HepG2 (cell line): ENCODE data around the gene MSMP. TPM values are rescaled to one million over a fixed set of nuclear protein-coding genes. Genes with fewer than 3 reads are reported as not detected.
A peak's percentile ranks its signal among the peaks of the same experiment; 100 is the strongest.

Source experiments
- ATF4 ChIP-seq, 2 experiments: fragments of 450-650 bp in 1 of 2; sonication (generic) in 1 of 2; formaldehyde crosslinking; IDR thresholded peaks; 2 replicates each; pipeline versions ENCODE4 v1.5.0 to v1.8.0; 2020 to 2022; ENCODE audit warnings: mild to moderate bottlenecking in 1 of 2, missing genetic modification reagents in 1 of 2
- CREM ChIP-seq, 2 experiments: sonication (generic) in 1 of 2; formaldehyde crosslinking in 1 of 2; IDR thresholded peaks; 2 replicates each; pipeline versions ENCODE4 v1.4.0 to v1.6.1; 2016 to 2020; ENCODE audit warnings: antibody characterized with exemption in 1 of 2, mild to moderate bottlenecking in 1 of 2, missing genetic modification reagents in 1 of 2
- GLI4 ChIP-seq: sonication (generic); formaldehyde crosslinking; IDR thresholded peaks from 2 replicates; pipeline ENCODE4 v1.5.1; 2020; ENCODE audit warnings: missing genetic modification reagents, mild to moderate bottlenecking, moderate library complexity, borderline replicate concordance
- HNRNPH1 ChIP-seq: fragments of 200-400 bp; formaldehyde crosslinking; optimal IDR thresholded peaks from 2 replicates; pipeline ENCODE3; 2017; ENCODE audit warnings: mild to moderate bottlenecking, low read depth, low read length
- KMT2A ChIP-seq: sonication (generic); formaldehyde crosslinking; IDR thresholded peaks from 2 replicates; pipeline ENCODE4 v1.4.0; 2020; ENCODE audit warnings: missing genetic modification reagents
- NFE2 ChIP-seq: sonication (generic); formaldehyde crosslinking; IDR thresholded peaks from 2 replicates; pipeline ENCODE4 v1.4.0; 2020; ENCODE audit warnings: missing genetic modification reagents
- NFE2L2 ChIP-seq: fragments of 150-350 bp; IDR thresholded peaks from 2 replicates; pipeline ENCODE4 v1.6.1; 2014; ENCODE audit warnings: low read length
- RAD51 ChIP-seq: fragments of 450-650 bp; IDR thresholded peaks from 2 replicates; pipeline ENCODE4 v1.6.1; 2016; ENCODE audit warnings: borderline replicate concordance
- RARA ChIP-seq: IDR thresholded peaks from 2 replicates; pipeline ENCODE4 v1.6.1; 2016; ENCODE audit warnings: missing genetic modification reagents, missing compliant biosample characterization
- SMYD3 ChIP-seq: sonication (generic); formaldehyde crosslinking; IDR thresholded peaks from 2 replicates; pipeline ENCODE4 v1.8.1; 2023; ENCODE audit warnings: mild to moderate bottlenecking, missing genetic modification reagents
- SRSF9 ChIP-seq: fragments of 200-400 bp; formaldehyde crosslinking; IDR thresholded peaks from 2 replicates; pipeline ENCODE4 v1.6.1; 2018; ENCODE audit warnings: borderline replicate concordance, mild to moderate bottlenecking, low read depth, low read length; ENCODE audit not compliant: insufficient read depth, poor library complexity, severe bottlenecking
- TERF1 ChIP-seq: sonication (generic); formaldehyde crosslinking; IDR thresholded peaks from 2 replicates; pipeline ENCODE4 v1.8.0; 2022; ENCODE audit warnings: mild to moderate bottlenecking, missing genetic modification reagents, moderate library complexity
- TGIF2 ChIP-seq: IDR thresholded peaks from 2 replicates; pipeline ENCODE4 v1.6.1; 2016; ENCODE audit warnings: control low read depth, missing compliant biosample characterization
- THRA ChIP-seq: sonication (generic); formaldehyde crosslinking; IDR thresholded peaks from 2 replicates; pipeline ENCODE4 v1.4.0; 2020; ENCODE audit warnings: missing genetic modification reagents, borderline replicate concordance
- ZBTB34 ChIP-seq: sonication (generic); formaldehyde crosslinking; IDR thresholded peaks from 2 replicates; pipeline ENCODE4 v1.8.0; 2022; ENCODE audit warnings: mild to moderate bottlenecking, missing genetic modification reagents
- ZNF224 ChIP-seq: sonication (generic); formaldehyde crosslinking; IDR thresholded peaks from 2 replicates; pipeline ENCODE4 v1.5.0; 2020; ENCODE audit warnings: mild to moderate bottlenecking, missing genetic modification reagents
- ZNF235 ChIP-seq: sonication (generic); formaldehyde crosslinking; IDR thresholded peaks from 2 replicates; pipeline ENCODE4 v1.8.1; 2023; ENCODE audit warnings: mild to moderate bottlenecking, missing genetic modification reagents, borderline replicate concordance
- ZNF253 ChIP-seq: sonication (generic); formaldehyde crosslinking; IDR thresholded peaks from 2 replicates; pipeline ENCODE4 v1.8.0; 2022; ENCODE audit warnings: mild to moderate bottlenecking, missing genetic modification reagents, borderline replicate concordance
- ZNF484 ChIP-seq: sonication (generic); formaldehyde crosslinking; IDR thresholded peaks from 2 replicates; pipeline ENCODE4 v1.5.1; 2020; ENCODE audit warnings: mild to moderate bottlenecking, low read depth, missing genetic modification reagents, borderline replicate concordance
- ZNF557 ChIP-seq: sonication (generic); formaldehyde crosslinking; IDR thresholded peaks from 2 replicates; pipeline ENCODE4 v1.4.0; 2020; ENCODE audit warnings: missing genetic modification reagents
- ZNF678 ChIP-seq: sonication (generic); formaldehyde crosslinking; IDR thresholded peaks from 2 replicates; pipeline ENCODE4 v1.4.0; 2020; ENCODE audit warnings: mild to moderate bottlenecking, missing genetic modification reagents
- ZNF749 ChIP-seq: sonication (generic); formaldehyde crosslinking; IDR thresholded peaks from 2 replicates; pipeline ENCODE4 v1.8.0; 2022; ENCODE audit warnings: mild to moderate bottlenecking, missing genetic modification reagents, moderate library complexity, borderline replicate concordance
- ZNF777 ChIP-seq: sonication (generic); formaldehyde crosslinking; IDR thresholded peaks from 2 replicates; pipeline ENCODE4 v1.4.0; 2020; ENCODE audit warnings: missing genetic modification reagents
- ZSCAN20 ChIP-seq: sonication (generic); formaldehyde crosslinking; IDR thresholded peaks from 2 replicates; pipeline ENCODE4 v1.4.0; 2020; ENCODE audit warnings: missing genetic modification reagents, mild to moderate bottlenecking, borderline replicate concordance
- ZSCAN22 ChIP-seq: sonication (generic); formaldehyde crosslinking; IDR thresholded peaks from 2 replicates; pipeline ENCODE4 v1.4.0; 2020; ENCODE audit warnings: mild to moderate bottlenecking, missing genetic modification reagents
- ZZZ3 ChIP-seq: sonication (generic); formaldehyde crosslinking; IDR thresholded peaks from 2 replicates; pipeline ENCODE4 v1.4.0; 2020; ENCODE audit warnings: missing genetic modification reagents, mild to moderate bottlenecking, borderline replicate concordance
- polyA plus RNA-seq, 8 experiments: library from polyadenylated mRNA; depleted of rRNA in 3 of 8; stranded (reverse) in 7 of 8; unstranded in 1 of 8; fragments of >200 nt; fragmentation: Illumina TruSeq in 4 of 8; extraction: Trizol in 4 of 8; gene quantifications; 2 replicates each; pipeline versions ENCODE4 v1.2.1 to v1.2.3, GENCODE V29; 2011 to 2016; ENCODE audit warnings: low read depth in 4 of 8, missing spikeins in 1 of 8, mixed read lengths in 1 of 8; ENCODE audit not compliant: insufficient read depth in 1 of 8
- total RNA-seq, 5 experiments: library from RNA; depleted of rRNA; stranded (reverse); fragments of >200 nt; fragmentation: Illumina TruSeq; extraction: Trizol; gene quantifications; 2 replicates each; pipeline ENCODE4 v1.2.3, GENCODE V29; 2016; ENCODE audit warnings: low read depth in 1 of 5

MSMP gene
- total and polyA plus RNA-seq, 2 of the 13 experiments (the other 11 are each of a cell fraction or from before 2014, with no cell fraction given) = 0.24 to 0.46 TPM

GRCh38 chr9:35731415-35732184 lies 22.5 kb downstream of the MSMP start (continued):
- TF ChIP-seq NFE2 (no peak), CREM (IDR thresholded peaks at IDR 0.05) (peak; percentile 66; the same call in 1 of the 2 replicates), CREM (CRISPR knock-in tag; IDR thresholded peaks at IDR 0.05) (no peak), SMYD3 (CRISPR knock-in tag) (no peak), ZZZ3 (CRISPR knock-in tag) (peak; percentile 27; the same call in 1 of the 2 replicates), ZNF484 (CRISPR knock-in tag) (no peak), ATF4 (CRISPR knock-in tag; IDR thresholded peaks at IDR 0.05) (no peak), ZBTB34 (no peak), ZNF557 (CRISPR knock-in tag) (no peak), ZSCAN20 (CRISPR knock-in tag) (no peak), SRSF9 (no peak), ZNF253 (CRISPR knock-in tag) (no peak), TERF1 (CRISPR knock-in tag) (no peak), THRA (no peak), GLI4 (CRISPR knock-in tag) (no peak), HNRNPH1 (no peak), KMT2A (no peak), ZNF777 (CRISPR knock-in tag) (no peak), TGIF2 (CRISPR knock-in tag) (no peak), ZSCAN22 (CRISPR knock-in tag) (no peak), NFE2L2 (no peak), RARA (peak; percentile 90), ZNF235 (CRISPR knock-in tag) (0 out of 2 replicates have a peak, but pooled peaks have one; percentile 43), ZNF749 (CRISPR knock-in tag) (peak; percentile 44; the same call in 1 of the 2 replicates), ZNF224 (no peak), ZNF678 (no peak), RAD51 (no peak)
